IMR-90 (cell line): ENCODE results near the gene RAP1GAP. TPM values are rescaled to one million over a fixed set of nuclear protein-coding genes. Genes with fewer than 3 reads are reported as not detected.

Experiments used
- ATAC-seq: fragments of 200-7000 bp; cut with Tn5 transposase; 2 replicates; pipeline ENCODE4 v1.9.1; 2020; ENCODE audit warnings: low read depth, mild to moderate bottlenecking, moderate library complexity
- BruUV-seq: library from RNA; stranded (reverse); fragments of 400-500 nt; replicated peaks from 2 replicates; lab custom pipeline; 2021; lab: Mats Ljungman, UMichigan
- CTCF ChIA-PET: fragments of 300-600 bp; formaldehyde crosslinking; extraction: SDS; loops from one replicate; lab custom pipeline; 2021; ENCODE audit warnings: antibody characterized with exemption; lab: Yijun Ruan, JAX
- POLR2A ChIA-PET: fragments of 300-600 bp; sonication (Branson Sonifier 250); formaldehyde crosslinking; loops from one replicate; lab custom pipeline; 2022; ENCODE audit warnings: antibody characterized with exemption; ENCODE audit not compliant: unreplicated experiment; lab: Charles Lee
- DNase-seq: peaks from one replicate; pipeline ENCODE4 v3.0.0; 2013
- H2AFZ ChIP-seq: replicated peaks from 2 replicates; pipeline ENCODE3; 2013; ENCODE audit warnings: low read length, mild to moderate bottlenecking; ENCODE audit not compliant: poor library complexity
- H2AK5ac ChIP-seq: 2 replicates; pipeline ENCODE4 v1.6.1; 2013; ENCODE audit warnings: low read depth, low read length, inconsistent platforms
- H2AK9ac ChIP-seq: replicated peaks from 2 replicates; pipeline ENCODE3; 2013; ENCODE audit warnings: mild to moderate bottlenecking, low read depth, low read length, moderate library complexity; ENCODE audit not compliant: poor library complexity
- H2BK120ac ChIP-seq: 2 replicates; pipeline ENCODE4 v1.6.1; 2013; ENCODE audit warnings: low read depth, low read length, inconsistent platforms
- H2BK15ac ChIP-seq: 3 replicates; pipeline ENCODE4 v1.6.1; 2013; ENCODE audit warnings: low read depth, low read length, inconsistent platforms
- H2BK20ac ChIP-seq: 2 replicates; pipeline ENCODE4 v1.6.1; 2013; ENCODE audit warnings: low read depth, mild to moderate bottlenecking, inconsistent platforms, low read length, moderate library complexity
- H2BK5ac ChIP-seq: 2 replicates; pipeline ENCODE4 v1.6.1; 2013; ENCODE audit warnings: mild to moderate bottlenecking, low read depth, low read length, inconsistent platforms; ENCODE audit not compliant: poor library complexity, severe bottlenecking
- H3K14ac ChIP-seq: replicated peaks from 2 replicates; pipeline ENCODE4 v1.6.1; 2013; ENCODE audit warnings: low read depth, low read length, inconsistent platforms
- H3K18ac ChIP-seq: 2 replicates; pipeline ENCODE4 v1.6.1; 2013; ENCODE audit warnings: low read depth, low read length, control low read depth
- H3K23ac ChIP-seq: 2 replicates; pipeline ENCODE4 v1.6.1; 2013; ENCODE audit warnings: low read depth, low read length, inconsistent platforms
- H3K27ac ChIP-seq: 2 replicates; pipeline ENCODE4 v1.5.1; 2013; ENCODE audit warnings: mild to moderate bottlenecking, control low read depth, low read length; ENCODE audit not compliant: insufficient read depth
- H3K27me3 ChIP-seq: 2 replicates; pipeline ENCODE4 v1.6.1; 2013; ENCODE audit warnings: low read length; ENCODE audit not compliant: control insufficient read depth, insufficient read depth
- H3K36me3 ChIP-seq: 2 replicates; pipeline ENCODE4 v1.6.1; 2013; ENCODE audit warnings: low read length, mixed read lengths; ENCODE audit not compliant: control insufficient read depth, insufficient read depth
- H3K4ac ChIP-seq: 2 replicates; pipeline ENCODE4 v1.6.1; 2013; ENCODE audit warnings: low read depth, low read length, inconsistent platforms
- H3K4me1 ChIP-seq: 2 replicates; pipeline ENCODE4 v1.6.1; 2013; ENCODE audit warnings: low read length, mixed read lengths; ENCODE audit not compliant: control insufficient read depth, insufficient read depth
- H3K4me2 ChIP-seq: 2 replicates; pipeline ENCODE4 v1.6.1; 2013; ENCODE audit warnings: low read depth, mild to moderate bottlenecking, control low read depth, low read length, moderate library complexity
- H3K4me3 ChIP-seq: 2 replicates; pipeline ENCODE4 v1.5.1; 2013; ENCODE audit warnings: low read depth, mild to moderate bottlenecking, control low read depth, low read length, moderate library complexity; ENCODE audit not compliant: insufficient read depth
- H3K56ac ChIP-seq: 2 replicates; pipeline ENCODE4 v1.6.1; 2013; ENCODE audit warnings: low read length, inconsistent platforms; ENCODE audit not compliant: insufficient read depth; ENCODE audit errors: extremely low read depth
- H3K79me1 ChIP-seq, 2 experiments: 2 replicates each; pipeline ENCODE4 v1.6.1; 2013; ENCODE audit warnings: low read length in 2 of 2, inconsistent platforms in 1 of 2, low read depth in 1 of 2
- H3K9ac ChIP-seq: 2 replicates; pipeline ENCODE4 v1.6.1; 2013; ENCODE audit warnings: low read depth, low read length, control low read depth
- H3K9me1 ChIP-seq: 2 replicates; pipeline ENCODE4 v1.6.1; 2013; ENCODE audit warnings: low read length, inconsistent platforms; ENCODE audit not compliant: insufficient read depth
- H3K9me3 ChIP-seq: 2 replicates; pipeline ENCODE4 v1.6.1; 2013; ENCODE audit warnings: low read length; ENCODE audit not compliant: control insufficient read depth, insufficient read depth
- H4K20me1 ChIP-seq: 2 replicates; pipeline ENCODE4 v1.6.1; 2013; ENCODE audit warnings: low read length, inconsistent platforms; ENCODE audit not compliant: insufficient read depth
- H4K5ac ChIP-seq: 2 replicates; pipeline ENCODE4 v1.6.1; 2013; ENCODE audit warnings: mild to moderate bottlenecking, low read depth, low read length, control low read depth
- H4K8ac ChIP-seq, 2 experiments: 2 replicates each; pipeline ENCODE4 v1.6.1; 2013; ENCODE audit warnings: low read depth in 2 of 2, low read length in 2 of 2, control low read depth in 1 of 2, inconsistent platforms in 1 of 2
- H4K91ac ChIP-seq: 2 replicates; pipeline ENCODE4 v1.6.1; 2013; ENCODE audit warnings: low read depth, low read length, inconsistent platforms; ENCODE audit not compliant: insufficient read depth
- BHLHE40 ChIP-seq: fragments of 150-350 bp; IDR thresholded peaks from 2 replicates; pipeline ENCODE4 v1.6.1; 2016; ENCODE audit warnings: mild to moderate bottlenecking, low read depth, low read length
- CEBPB ChIP-seq: IDR thresholded peaks from 2 replicates; pipeline ENCODE4 v1.6.1; 2012; ENCODE audit warnings: low read depth, low read length, improper control_type of control experiment
- FOS ChIP-seq: fragments of 150-350 bp; IDR thresholded peaks from 2 replicates; pipeline ENCODE4 v1.6.1; 2016; ENCODE audit warnings: low read depth, low read length
- MAZ ChIP-seq: IDR thresholded peaks from 2 replicates; pipeline ENCODE4 v1.6.1; 2012; ENCODE audit warnings: low read depth, mild to moderate bottlenecking, low read length, improper control_type of control experiment, moderate library complexity, borderline replicate concordance
- SMC3 ChIP-seq: fragments of 150-350 bp; IDR thresholded peaks from 2 replicates; pipeline ENCODE4 v1.6.1; 2016; ENCODE audit warnings: low read depth, mild to moderate bottlenecking, antibody characterized with exemption, low read length, moderate library complexity
- WGBS, 2 experiments: methylation state at CpG; one replicate each; pipeline versions ENCODE4 v1.1.5 to v1.1.7; 2013; ENCODE audit warnings: missing lambda C conversion rate in 2 of 2; ENCODE audit not compliant: insufficient read length in 1 of 2; ENCODE audit errors: extremely low coverage in 2 of 2; 5-methylcytosine and 5-hydroxymethylcytosine counted together
- dilution Hi-C: fragments of 300-500 bp; cut with HindIII; formaldehyde crosslinking; loops from one replicate; pipeline ENCODE4 v1.14.3; 2018; ENCODE audit warnings: low sequenced_read_pairs; ENCODE audit not compliant: unreplicated experiment
- in situ Hi-C: fragments of 300-500 bp; cut with MboI; formaldehyde crosslinking; loops from 3 replicates; pipeline ENCODE4 v1.14.3; 2019; ENCODE audit warnings: low sequenced_read_pairs, inconsistent platforms, mixed read lengths
- intact Hi-C: fragments of 100-400 bp; cut with micrococcal nuclease; formaldehyde crosslinking; loops from 2 replicates; pipeline ENCODE4 v1.10.0; 2022
- polyA plus RNA-seq, 3 experiments: library from polyadenylated mRNA; depleted of rRNA; stranded (reverse); fragments of >200 nt; gene quantifications; 2 replicates each; pipeline ENCODE4 v1.2.3, GENCODE V29; 2012; ENCODE audit warnings: low replicate concordance in 1 of 3
- total RNA-seq: library from RNA; depleted of rRNA; stranded (reverse); fragments of >200 nt; gene quantifications from 2 replicates; pipeline ENCODE4 v1.2.3, GENCODE V29; 2012
- TF ChIP-seq, protein P1 (sequence below): conservative IDR thresholded peaks from 2 replicates; pipeline ENCODE4 v1.5.1; 2012; ENCODE audit warnings: mild to moderate bottlenecking, low read depth, low read length, improper control_type of control experiment

Gene RAP1GAP
- total and polyA plus RNA-seq, 2 of the 4 experiments (the other 2 are of a cell fraction) = under 0.01 to 0.10 TPM

DNA sequence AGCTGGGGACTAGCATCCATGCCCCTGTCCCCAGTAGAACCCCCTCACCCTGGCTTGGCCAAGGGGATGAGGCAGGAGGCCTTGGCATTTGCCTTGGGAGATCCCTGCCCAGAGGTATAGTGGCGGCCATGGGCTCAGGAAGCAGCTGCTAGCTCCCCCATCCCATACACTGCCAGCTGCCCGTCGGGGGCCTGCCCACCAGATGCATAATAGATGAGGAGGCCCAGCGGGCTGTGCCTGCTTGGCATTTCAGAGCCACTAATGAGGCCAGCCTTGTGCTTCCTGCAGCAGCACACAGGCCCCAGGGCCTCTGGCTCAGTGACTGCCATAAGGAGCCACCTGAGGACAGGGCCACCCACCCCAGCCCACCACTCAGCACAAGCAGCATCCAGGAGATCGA, 23.6 kb downstream of the RAP1GAP start:
- H3K27me3 ChIP-seq = peaks cover 38% of the 10 kb centered on the region
- no peaks in the 10 kb centered on the region for H3K9me3 ChIP-seq
- H3K56ac ChIP-seq = no peak overlapping the region
- in situ Hi-C loops (no loop called here), dilution Hi-C loops (no loop called here), intact Hi-C loops (no loop called here)
- no peak for ATAC-seq
- H3K4ac ChIP-seq = no peak overlapping the region
- no peak overlapping the region for H3K4me2 ChIP-seq
- no peak overlapping the region for H4K5ac ChIP-seq
- H2AFZ ChIP-seq = no peak overlapping the region
- no peak overlapping the region for H2BK15ac ChIP-seq
- H4K8ac ChIP-seq = no peak overlapping the region
- no peak overlapping the region for H2AK9ac ChIP-seq
- ChIA-PET POLR2A (no interaction called here), CTCF (no interaction called here)
- DNase-seq = no peak
- no TSS peak for BruUV-seq
- no peak overlapping the region for H3K9ac ChIP-seq
- H4K91ac ChIP-seq = no peak overlapping the region
- H2BK20ac ChIP-seq = no peak overlapping the region
- H3K36me3 ChIP-seq = no peaks in the 10 kb centered on the region
- no peak overlapping the region for H3K14ac ChIP-seq
- no peak overlapping the region for H2AK5ac ChIP-seq
- no peaks in the 10 kb centered on the region for H3K79me1 ChIP-seq
- H2BK120ac ChIP-seq = no peak overlapping the region
- no peaks in the 10 kb centered on the region for H3K9me1 ChIP-seq
- no peak overlapping the region for H3K23ac ChIP-seq
- no peak overlapping the region for H3K27ac ChIP-seq
- no peaks in the 10 kb centered on the region for H4K20me1 ChIP-seq
- WGBS, 2 experiments = no CpG with 5 or more reads among the region's 5 CpGs
- no peak overlapping the region for H3K4me3 ChIP-seq
- no peak overlapping the region for H3K18ac ChIP-seq
- TF ChIP-seq CEBPB = no peak
- TF ChIP-seq FOS = no peak
- TF ChIP-seq BHLHE40 = no peak
- TF ChIP-seq SMC3 = no peak
- TF ChIP-seq, protein P1, sequence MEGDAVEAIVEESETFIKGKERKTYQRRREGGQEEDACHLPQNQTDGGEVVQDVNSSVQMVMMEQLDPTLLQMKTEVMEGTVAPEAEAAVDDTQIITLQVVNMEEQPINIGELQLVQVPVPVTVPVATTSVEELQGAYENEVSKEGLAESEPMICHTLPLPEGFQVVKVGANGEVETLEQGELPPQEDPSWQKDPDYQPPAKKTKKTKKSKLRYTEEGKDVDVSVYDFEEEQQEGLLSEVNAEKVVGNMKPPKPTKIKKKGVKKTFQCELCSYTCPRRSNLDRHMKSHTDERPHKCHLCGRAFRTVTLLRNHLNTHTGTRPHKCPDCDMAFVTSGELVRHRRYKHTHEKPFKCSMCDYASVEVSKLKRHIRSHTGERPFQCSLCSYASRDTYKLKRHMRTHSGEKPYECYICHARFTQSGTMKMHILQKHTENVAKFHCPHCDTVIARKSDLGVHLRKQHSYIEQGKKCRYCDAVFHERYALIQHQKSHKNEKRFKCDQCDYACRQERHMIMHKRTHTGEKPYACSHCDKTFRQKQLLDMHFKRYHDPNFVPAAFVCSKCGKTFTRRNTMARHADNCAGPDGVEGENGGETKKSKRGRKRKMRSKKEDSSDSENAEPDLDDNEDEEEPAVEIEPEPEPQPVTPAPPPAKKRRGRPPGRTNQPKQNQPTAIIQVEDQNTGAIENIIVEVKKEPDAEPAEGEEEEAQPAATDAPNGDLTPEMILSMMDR = no peak
- no peak for TF ChIP-seq MAZ
- no peak overlapping the region for H2BK5ac ChIP-seq
- H3K4me1 ChIP-seq = no peaks in the 10 kb centered on the region
